IMR-90 (cell line): Measurements from ENCODE around the gene WBP2. TPM values are rescaled to one million over a fixed set of nuclear protein-coding genes. Genes with fewer than 3 reads are reported as not detected.

Experiments
- ATAC-seq: fragments of 200-7000 bp; cut with Tn5 transposase; 2 replicates; pipeline ENCODE4 v1.9.1; 2020; ENCODE audit warnings: low read depth, mild to moderate bottlenecking, moderate library complexity
- BruUV-seq: library from RNA; stranded (reverse); fragments of 400-500 nt; replicated peaks from 2 replicates; lab custom pipeline; 2021; lab: Mats Ljungman, UMichigan
- CTCF ChIA-PET: fragments of 300-600 bp; formaldehyde crosslinking; extraction: SDS; loops from one replicate; lab custom pipeline; 2021; ENCODE audit warnings: antibody characterized with exemption; lab: Yijun Ruan, JAX
- POLR2A ChIA-PET: fragments of 300-600 bp; sonication (Branson Sonifier 250); formaldehyde crosslinking; loops from one replicate; lab custom pipeline; 2022; ENCODE audit warnings: antibody characterized with exemption; ENCODE audit not compliant: unreplicated experiment; lab: Charles Lee
- DNase-seq: peaks from one replicate; pipeline ENCODE4 v3.0.0; 2013
- H2AFZ ChIP-seq: replicated peaks from 2 replicates; pipeline ENCODE3; 2013; ENCODE audit warnings: low read length, mild to moderate bottlenecking; ENCODE audit not compliant: poor library complexity
- H2AK5ac ChIP-seq: 2 replicates; pipeline ENCODE4 v1.6.1; 2013; ENCODE audit warnings: low read depth, low read length, inconsistent platforms
- H2AK9ac ChIP-seq: replicated peaks from 2 replicates; pipeline ENCODE3; 2013; ENCODE audit warnings: mild to moderate bottlenecking, low read depth, low read length, moderate library complexity; ENCODE audit not compliant: poor library complexity
- H2BK120ac ChIP-seq: 2 replicates; pipeline ENCODE4 v1.6.1; 2013; ENCODE audit warnings: low read depth, low read length, inconsistent platforms
- H2BK15ac ChIP-seq: 3 replicates; pipeline ENCODE4 v1.6.1; 2013; ENCODE audit warnings: low read depth, low read length, inconsistent platforms
- H2BK20ac ChIP-seq: 2 replicates; pipeline ENCODE4 v1.6.1; 2013; ENCODE audit warnings: low read depth, mild to moderate bottlenecking, inconsistent platforms, low read length, moderate library complexity
- H2BK5ac ChIP-seq: 2 replicates; pipeline ENCODE4 v1.6.1; 2013; ENCODE audit warnings: mild to moderate bottlenecking, low read depth, low read length, inconsistent platforms; ENCODE audit not compliant: poor library complexity, severe bottlenecking
- H3K14ac ChIP-seq: replicated peaks from 2 replicates; pipeline ENCODE4 v1.6.1; 2013; ENCODE audit warnings: low read depth, low read length, inconsistent platforms
- H3K18ac ChIP-seq: 2 replicates; pipeline ENCODE4 v1.6.1; 2013; ENCODE audit warnings: low read depth, low read length, control low read depth
- H3K23ac ChIP-seq: 2 replicates; pipeline ENCODE4 v1.6.1; 2013; ENCODE audit warnings: low read depth, low read length, inconsistent platforms
- H3K27ac ChIP-seq: 2 replicates; pipeline ENCODE4 v1.5.1; 2013; ENCODE audit warnings: mild to moderate bottlenecking, control low read depth, low read length; ENCODE audit not compliant: insufficient read depth
- H3K27me3 ChIP-seq: 2 replicates; pipeline ENCODE4 v1.6.1; 2013; ENCODE audit warnings: low read length; ENCODE audit not compliant: control insufficient read depth, insufficient read depth
- H3K36me3 ChIP-seq: 2 replicates; pipeline ENCODE4 v1.6.1; 2013; ENCODE audit warnings: low read length, mixed read lengths; ENCODE audit not compliant: control insufficient read depth, insufficient read depth
- H3K4ac ChIP-seq: 2 replicates; pipeline ENCODE4 v1.6.1; 2013; ENCODE audit warnings: low read depth, low read length, inconsistent platforms
- H3K4me1 ChIP-seq: 2 replicates; pipeline ENCODE4 v1.6.1; 2013; ENCODE audit warnings: low read length, mixed read lengths; ENCODE audit not compliant: control insufficient read depth, insufficient read depth
- H3K4me2 ChIP-seq: 2 replicates; pipeline ENCODE4 v1.6.1; 2013; ENCODE audit warnings: low read depth, mild to moderate bottlenecking, control low read depth, low read length, moderate library complexity
- H3K4me3 ChIP-seq: 2 replicates; pipeline ENCODE4 v1.5.1; 2013; ENCODE audit warnings: low read depth, mild to moderate bottlenecking, control low read depth, low read length, moderate library complexity; ENCODE audit not compliant: insufficient read depth
- H3K56ac ChIP-seq: 2 replicates; pipeline ENCODE4 v1.6.1; 2013; ENCODE audit warnings: low read length, inconsistent platforms; ENCODE audit not compliant: insufficient read depth; ENCODE audit errors: extremely low read depth
- H3K79me1 ChIP-seq, 2 experiments: 2 replicates each; pipeline ENCODE4 v1.6.1; 2013; ENCODE audit warnings: low read length in 2 of 2, inconsistent platforms in 1 of 2, low read depth in 1 of 2
- H3K9ac ChIP-seq: 2 replicates; pipeline ENCODE4 v1.6.1; 2013; ENCODE audit warnings: low read depth, low read length, control low read depth
- H3K9me1 ChIP-seq: 2 replicates; pipeline ENCODE4 v1.6.1; 2013; ENCODE audit warnings: low read length, inconsistent platforms; ENCODE audit not compliant: insufficient read depth
- H3K9me3 ChIP-seq: 2 replicates; pipeline ENCODE4 v1.6.1; 2013; ENCODE audit warnings: low read length; ENCODE audit not compliant: control insufficient read depth, insufficient read depth
- H4K20me1 ChIP-seq: 2 replicates; pipeline ENCODE4 v1.6.1; 2013; ENCODE audit warnings: low read length, inconsistent platforms; ENCODE audit not compliant: insufficient read depth
- H4K5ac ChIP-seq: 2 replicates; pipeline ENCODE4 v1.6.1; 2013; ENCODE audit warnings: mild to moderate bottlenecking, low read depth, low read length, control low read depth
- H4K8ac ChIP-seq, 2 experiments: 2 replicates each; pipeline ENCODE4 v1.6.1; 2013; ENCODE audit warnings: low read depth in 2 of 2, low read length in 2 of 2, control low read depth in 1 of 2, inconsistent platforms in 1 of 2
- H4K91ac ChIP-seq: 2 replicates; pipeline ENCODE4 v1.6.1; 2013; ENCODE audit warnings: low read depth, low read length, inconsistent platforms; ENCODE audit not compliant: insufficient read depth
- BHLHE40 ChIP-seq: fragments of 150-350 bp; IDR thresholded peaks from 2 replicates; pipeline ENCODE4 v1.6.1; 2016; ENCODE audit warnings: mild to moderate bottlenecking, low read depth, low read length
- CEBPB ChIP-seq: IDR thresholded peaks from 2 replicates; pipeline ENCODE4 v1.6.1; 2012; ENCODE audit warnings: low read depth, low read length, improper control_type of control experiment
- CTCF ChIP-seq: conservative IDR thresholded peaks from 2 replicates; pipeline ENCODE4 v1.5.1; 2012; ENCODE audit warnings: mild to moderate bottlenecking, low read depth, low read length, improper control_type of control experiment
- FOS ChIP-seq: fragments of 150-350 bp; IDR thresholded peaks from 2 replicates; pipeline ENCODE4 v1.6.1; 2016; ENCODE audit warnings: low read depth, low read length
- MAFK ChIP-seq: IDR thresholded peaks from 2 replicates; pipeline ENCODE4 v1.6.1; 2012; ENCODE audit warnings: low read depth, low read length, improper control_type of control experiment
- MXI1 ChIP-seq: IDR thresholded peaks from 2 replicates; pipeline ENCODE4 v1.6.1; 2012; ENCODE audit warnings: low read depth, mild to moderate bottlenecking, low read length, moderate library complexity, borderline replicate concordance
- POLR2A ChIP-seq: IDR thresholded peaks from 2 replicates; pipeline ENCODE4 v1.6.1; 2012; ENCODE audit warnings: mild to moderate bottlenecking, low read depth, low read length
- RCOR1 ChIP-seq: IDR thresholded peaks from 2 replicates; pipeline ENCODE4 v1.6.1; 2012; ENCODE audit warnings: mild to moderate bottlenecking, low read length, improper control_type of control experiment; ENCODE audit not compliant: insufficient replicate concordance
- RFX5 ChIP-seq: IDR thresholded peaks from 2 replicates; pipeline ENCODE4 v1.8.0; 2012; ENCODE audit warnings: low read depth, mild to moderate bottlenecking, low read length, moderate library complexity
- USF2 ChIP-seq: fragments of 150-350 bp; IDR thresholded peaks from 2 replicates; pipeline ENCODE4 v1.6.1; 2017; ENCODE audit warnings: mild to moderate bottlenecking, antibody characterized with exemption, low read length, low read depth
- WGBS, 2 experiments: methylation state at CpG; one replicate each; pipeline versions ENCODE4 v1.1.5 to v1.1.7; 2013; ENCODE audit warnings: missing lambda C conversion rate in 2 of 2; ENCODE audit not compliant: insufficient read length in 1 of 2; ENCODE audit errors: extremely low coverage in 2 of 2; 5-methylcytosine and 5-hydroxymethylcytosine counted together
- dilution Hi-C: fragments of 300-500 bp; cut with HindIII; formaldehyde crosslinking; loops from one replicate; pipeline ENCODE4 v1.14.3; 2018; ENCODE audit warnings: low sequenced_read_pairs; ENCODE audit not compliant: unreplicated experiment
- in situ Hi-C: fragments of 300-500 bp; cut with MboI; formaldehyde crosslinking; loops from 3 replicates; pipeline ENCODE4 v1.14.3; 2019; ENCODE audit warnings: low sequenced_read_pairs, inconsistent platforms, mixed read lengths
- intact Hi-C: fragments of 100-400 bp; cut with micrococcal nuclease; formaldehyde crosslinking; loops from 2 replicates; pipeline ENCODE4 v1.10.0; 2022
- polyA plus RNA-seq, 3 experiments: library from polyadenylated mRNA; depleted of rRNA; stranded (reverse); fragments of >200 nt; gene quantifications; 2 replicates each; pipeline ENCODE4 v1.2.3, GENCODE V29; 2012; ENCODE audit warnings: low replicate concordance in 1 of 3
- total RNA-seq: library from RNA; depleted of rRNA; stranded (reverse); fragments of >200 nt; gene quantifications from 2 replicates; pipeline ENCODE4 v1.2.3, GENCODE V29; 2012

Gene WBP2
- total and polyA plus RNA-seq, 2 of the 4 experiments (the other 2 are of a cell fraction): 9.0 to 35.5 TPM

- TF ChIP-seq MXI1 (no peak), MAFK (no peak)
Observed at GRCh38 chr17:75891605-75892555, 36.7 kb upstream of the WBP2 start (continued).

- H3K14ac ChIP-seq: no peak overlapping the region
- H2BK120ac ChIP-seq: no peak overlapping the region
- no peaks in the 10 kb centered on the region for H3K27me3 ChIP-seq
- H3K9ac ChIP-seq: no peak overlapping the region
- no peak overlapping the region for H3K27ac ChIP-seq
- no peak overlapping the region for H2AFZ ChIP-seq
- no peak overlapping the region; the same call in 1 of the 2 replicates for H2AK5ac ChIP-seq
- H3K9me1 ChIP-seq: peaks cover 12% of the 10 kb centered on the region; the same call in 1 of the 2 replicates
- dilution Hi-C loops (no loop called here), intact Hi-C loops (no loop called here), in situ Hi-C loops (no loop called here)
- no peak for TF ChIP-seq MXI1
- TF ChIP-seq FOS: no peak
- TF ChIP-seq POLR2A: no peak
- no peak for TF ChIP-seq CEBPB
- TF ChIP-seq CTCF: no peak
- TF ChIP-seq RFX5: no peak
- no peak for TF ChIP-seq RCOR1
- TF ChIP-seq USF2: no peak
- no peak for TF ChIP-seq BHLHE40
- WGBS, 2 experiments: 95% methylated on average over 15 of the region's 31 CpGs; no CpG with 5 or more reads in 1 of the 2 experiments
- peaks cover 5% of the 10 kb centered on the region; the same call in 1 of the 2 replicates for H3K4me1 ChIP-seq
- H3K4me2 ChIP-seq: no peak overlapping the region
- H4K20me1 ChIP-seq: peaks cover 4% of the 10 kb centered on the region; the same call in 1 of the 2 replicates
- no peak overlapping the region for H2BK5ac ChIP-seq
- H4K5ac ChIP-seq: no peak overlapping the region
- ATAC-seq (no peak), DNase-seq (no peak)
- H3K9me3 ChIP-seq: no peaks in the 10 kb centered on the region
- no peak overlapping the region for H2BK20ac ChIP-seq
- peaks cover 19% of the 10 kb centered on the region for H3K36me3 ChIP-seq
- no peak overlapping the region for H3K4ac ChIP-seq
- no peak overlapping the region for H3K18ac ChIP-seq
- H3K4me3 ChIP-seq: no peak overlapping the region
- H2AK9ac ChIP-seq: no peak overlapping the region
- no TSS peak for BruUV-seq
- no peak overlapping the region for H4K91ac ChIP-seq
- no peak overlapping the region for H2BK15ac ChIP-seq
- peaks cover 9 to 38% of the 10 kb centered on the region in 2 experiments; a peak in 3 of 4 replicates for H3K79me1 ChIP-seq
- H3K56ac ChIP-seq: no peak overlapping the region
- no peak overlapping the region for H4K8ac ChIP-seq
- no peak overlapping the region for H3K23ac ChIP-seq
- ChIA-PET POLR2A (no interaction called here), CTCF (no interaction called here)
Observed at GRCh38 chr17:75891022-75891604, 36.0 kb upstream of the WBP2 start.
